ENCODE results near the gene SSBP3. TPM values are rescaled to one million over a fixed set of nuclear protein-coding genes. Genes with fewer than 3 reads are reported as not detected.

SSBP3 gene
- total RNA-seq, 4 donors from 2014 or later = 32.0 to 70.2 (median 60.3) TPM

DNA sequence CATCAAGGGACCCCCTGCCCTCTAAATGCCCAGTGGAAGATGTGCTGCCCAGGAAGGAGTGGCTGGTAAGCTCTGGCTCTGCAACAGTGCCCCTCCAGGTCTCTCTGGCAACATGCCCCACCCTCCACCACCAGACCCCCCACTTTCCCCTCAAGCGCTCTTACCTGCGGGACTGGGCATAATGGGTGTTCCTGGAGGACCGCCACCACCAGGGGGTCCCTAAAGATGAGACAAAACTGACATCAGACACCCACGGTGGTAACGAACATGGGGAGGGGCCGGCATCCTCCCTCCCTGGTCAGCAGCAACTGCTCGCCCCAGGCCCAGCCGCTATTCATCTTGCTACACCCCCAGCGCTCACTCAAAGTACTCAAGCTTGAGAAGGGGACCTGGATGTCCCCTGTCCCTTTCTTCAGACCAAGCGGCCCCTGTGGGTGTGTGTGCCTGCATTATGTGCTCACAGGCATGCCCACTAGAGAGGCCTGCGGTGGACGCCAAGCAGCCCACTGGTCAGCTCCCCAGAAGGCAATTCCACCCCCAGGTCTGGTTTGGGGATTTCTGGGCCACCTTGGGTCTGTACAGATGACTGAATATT is 165.4 kb downstream of the SSBP3 start:
- Histone ChIP-seq H3K9me3 (no peaks in the 10 kb centered on the region), H3K36me3 (peaks cover 0 to 82% (median 0%) of the 10 kb centered on the region in 3 donors), H3K27ac (peak overlapping the region in 2 of 4 donors; percentile 28 to 56), H3K27me3 (no peaks in the 10 kb centered on the region), H3K4me3 (no peak overlapping the region), H3K4me1 (peaks cover 0 to 24% (median 4%) of the 10 kb centered on the region in 4 donors)
- 87 to 88% methylated on average over 12 of the region's 12 CpGs for WGBS, 2 donors
- no peak for TF ChIP-seq EP300 (IDR thresholded peaks at IDR 0.05)
- TF ChIP-seq, protein P1, sequence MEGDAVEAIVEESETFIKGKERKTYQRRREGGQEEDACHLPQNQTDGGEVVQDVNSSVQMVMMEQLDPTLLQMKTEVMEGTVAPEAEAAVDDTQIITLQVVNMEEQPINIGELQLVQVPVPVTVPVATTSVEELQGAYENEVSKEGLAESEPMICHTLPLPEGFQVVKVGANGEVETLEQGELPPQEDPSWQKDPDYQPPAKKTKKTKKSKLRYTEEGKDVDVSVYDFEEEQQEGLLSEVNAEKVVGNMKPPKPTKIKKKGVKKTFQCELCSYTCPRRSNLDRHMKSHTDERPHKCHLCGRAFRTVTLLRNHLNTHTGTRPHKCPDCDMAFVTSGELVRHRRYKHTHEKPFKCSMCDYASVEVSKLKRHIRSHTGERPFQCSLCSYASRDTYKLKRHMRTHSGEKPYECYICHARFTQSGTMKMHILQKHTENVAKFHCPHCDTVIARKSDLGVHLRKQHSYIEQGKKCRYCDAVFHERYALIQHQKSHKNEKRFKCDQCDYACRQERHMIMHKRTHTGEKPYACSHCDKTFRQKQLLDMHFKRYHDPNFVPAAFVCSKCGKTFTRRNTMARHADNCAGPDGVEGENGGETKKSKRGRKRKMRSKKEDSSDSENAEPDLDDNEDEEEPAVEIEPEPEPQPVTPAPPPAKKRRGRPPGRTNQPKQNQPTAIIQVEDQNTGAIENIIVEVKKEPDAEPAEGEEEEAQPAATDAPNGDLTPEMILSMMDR (IDR thresholded peaks at IDR 0.05) = no peak
- no peak for TF ChIP-seq POLR2A (IDR thresholded peaks at IDR 0.05)
- no peak for DNase-seq (ENCODE audit: low spot score in 2 of 2)

- peak in 1 of 2 donors; percentile 28 for TF ChIP-seq EP300 (IDR thresholded peaks at IDR 0.05)
- TF ChIP-seq, protein P1 (IDR thresholded peaks at IDR 0.05) = no peak
- Histone ChIP-seq H3K27ac (peak overlapping the region in 2 of 4 donors; percentile 65 to 70), H3K36me3 (peaks cover 0 to 80% (median 0%) of the 10 kb centered on the region in 3 donors), H3K9me3 (no peaks in the 10 kb centered on the region), H3K4me3 (no peak overlapping the region), H3K4me1 (peaks cover 0 to 19% (median 0%) of the 10 kb centered on the region in 4 donors), H3K27me3 (no peaks in the 10 kb centered on the region)
- 66 to 68% methylated on average over 5 to 10 of the region's 10 CpGs for WGBS, 2 donors
- no peak for DNase-seq (ENCODE audit: low spot score in 2 of 2)
Observed at GRCh38 chr1:54239631-54240031, 166.6 kb downstream of the SSBP3 start.

GRCh38 chr1:54239035-54239383 is 167.2 kb downstream of the SSBP3 start:
- 71 to 76% methylated on average over 5 of the region's 5 CpGs for WGBS, 2 donors

GRCh38 chr1:54238353-54239034 is 167.7 kb downstream of the SSBP3 start:
- H3K27ac ChIP-seq = peak overlapping the region in 2 of 4 donors; percentile 65 to 70
- peaks cover 0 to 19% (median 0%) of the 10 kb centered on the region in 4 donors for H3K4me1 ChIP-seq
- WGBS, 2 donors = 81 to 88% methylated on average over 10 to 12 of the region's 12 CpGs
- no peak overlapping the region for H3K4me3 ChIP-seq
- H3K27me3 ChIP-seq = no peaks in the 10 kb centered on the region
- DNase-seq (ENCODE audit: low spot score in 2 of 2) = no peak
- H3K36me3 ChIP-seq = peaks cover 0 to 78% (median 0%) of the 10 kb centered on the region in 3 donors
- no peak for TF ChIP-seq POLR2A (IDR thresholded peaks at IDR 0.05)
- TF ChIP-seq, protein P1 (IDR thresholded peaks at IDR 0.05) = no peak
- TF ChIP-seq EP300 (IDR thresholded peaks at IDR 0.05) = no peak
- H3K9me3 ChIP-seq = no peaks in the 10 kb centered on the region

More at GRCh38 chr1:54239035-54239383, 167.2 kb downstream of the SSBP3 start:
- Histone ChIP-seq H3K4me3 (no peak overlapping the region), H3K27me3 (no peaks in the 10 kb centered on the region), H3K9me3 (no peaks in the 10 kb centered on the region), H3K27ac (peak overlapping the region in 2 of 4 donors; percentile 65 to 70), H3K36me3 (peaks cover 0 to 80% (median 0%) of the 10 kb centered on the region in 3 donors), H3K4me1 (peaks cover 0 to 19% (median 0%) of the 10 kb centered on the region in 4 donors)
- TF ChIP-seq EP300 (IDR thresholded peaks at IDR 0.05) (no peak), POLR2A (IDR thresholded peaks at IDR 0.05) (no peak)
- TF ChIP-seq, protein P1 (IDR thresholded peaks at IDR 0.05) = no peak
- DNase-seq (ENCODE audit: low spot score in 2 of 2) = no peak

DNA sequence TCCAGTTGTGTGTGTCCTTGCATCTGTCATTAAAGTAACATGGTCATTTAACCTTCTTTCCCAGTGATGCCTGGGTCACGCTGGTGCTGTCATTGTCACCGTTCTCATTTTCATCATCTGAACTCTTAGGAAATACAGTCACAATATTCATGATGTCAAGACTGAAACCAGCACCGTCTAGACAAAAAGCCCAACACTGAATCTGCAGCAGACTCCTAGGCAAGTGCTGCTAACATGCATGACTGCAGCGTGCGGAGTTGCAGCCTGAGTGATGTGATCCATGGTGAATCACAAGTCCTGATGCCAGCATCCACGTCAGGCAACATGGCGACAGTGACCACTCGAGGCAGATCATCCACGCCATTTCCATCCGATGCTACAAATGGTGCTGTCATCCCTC is 168.6 kb downstream of the SSBP3 start:
- H3K27me3 ChIP-seq = no peaks in the 10 kb centered on the region
- no peak for DNase-seq (ENCODE audit: low spot score in 2 of 2)
- H3K4me1 ChIP-seq = peaks cover 0 to 19% (median 0%) of the 10 kb centered on the region in 4 donors
- TF ChIP-seq POLR2A (IDR thresholded peaks at IDR 0.05) (no peak), EP300 (IDR thresholded peaks at IDR 0.05) (no peak)
- TF ChIP-seq, protein P1 (IDR thresholded peaks at IDR 0.05) = no peak
- H3K36me3 ChIP-seq = peaks cover 0 to 72% (median 0%) of the 10 kb centered on the region in 3 donors
- H3K9me3 ChIP-seq = no peaks in the 10 kb centered on the region
- 87 to 96% methylated on average over 10 of the region's 10 CpGs for WGBS, 2 donors
- H3K27ac ChIP-seq = no peak overlapping the region
- no peak overlapping the region for H3K4me3 ChIP-seq

All from tibial nerve (tissue), 4 donors.